Liver (tissue), 9 donors: ENCODE results near the gene ADCY10. TPM values are rescaled to one million over a fixed set of nuclear protein-coding genes. Genes with fewer than 3 reads are reported as not detected.
"Not testable (repeated sequence)": the region's sequence is repeated elsewhere in the genome, so short reads cannot be mapped to it uniquely, and the experiment has no call there.

Experiments used
- DNase-seq: peaks from one replicate; pipeline ENCODE4 v3.0.0-alpha.2; 2017; ENCODE audit warnings: low spot score
- H3K27ac ChIP-seq, 2 donors: one replicate each; pipeline ENCODE4 v1.7.0; 2013; ENCODE audit warnings: inconsistent platforms in 2 of 2, low read length in 2 of 2, control low read depth in 1 of 2, low read depth in 1 of 2, mild to moderate bottlenecking in 1 of 2
- H3K27me3 ChIP-seq, 4 donors: one replicate each; pipeline versions ENCODE4 v1.6.1 to v1.7.0; 2013; ENCODE audit warnings: low read length in 3 of 4, inconsistent platforms in 1 of 4, mild to moderate bottlenecking in 1 of 4, moderate library complexity in 1 of 4; ENCODE audit not compliant: control insufficient read depth in 4 of 4, insufficient read depth in 4 of 4
- H3K36me3 ChIP-seq, 4 donors: one replicate each; pipeline versions ENCODE4 v1.6.1 to v1.7.0; 2013; ENCODE audit warnings: low read length in 3 of 4, mild to moderate bottlenecking in 3 of 4, low read depth in 1 of 4, moderate library complexity in 1 of 4; ENCODE audit not compliant: control insufficient read depth in 4 of 4, insufficient read depth in 3 of 4
- H3K4me1 ChIP-seq, 4 donors: one replicate each; pipeline versions ENCODE4 v1.6.1 to v1.7.0; 2013; ENCODE audit warnings: low read length in 3 of 4, mild to moderate bottlenecking in 3 of 4, moderate library complexity in 1 of 4; ENCODE audit not compliant: control insufficient read depth in 4 of 4, insufficient read depth in 4 of 4
- H3K4me3 ChIP-seq, 3 donors: one replicate each; pipeline versions ENCODE4 v1.6.1 to v1.7.0; 2013; ENCODE audit warnings: low read length in 3 of 3, control low read depth in 1 of 3, low read depth in 1 of 3, mild to moderate bottlenecking in 1 of 3
- H3K9ac ChIP-seq, 2 donors: one replicate each; pipeline ENCODE4 v1.7.0; 2013; ENCODE audit warnings: low read length in 2 of 2, mild to moderate bottlenecking in 2 of 2, moderate library complexity in 2 of 2, control low read depth in 1 of 2, low read depth in 1 of 2
- H3K9me3 ChIP-seq, 4 donors: one replicate each; pipeline versions ENCODE4 v1.6.1 to v1.7.0; 2013; ENCODE audit warnings: low read length in 3 of 4; ENCODE audit not compliant: control insufficient read depth in 4 of 4
- ATF3 ChIP-seq: IDR thresholded peaks from 2 replicates; pipeline ENCODE4 v1.6.1; 2016; ENCODE audit warnings: antibody characterized with exemption
- EGR1 ChIP-seq, 2 donors: IDR thresholded peaks; 2 replicates each; pipeline ENCODE4 v1.6.1; 2016 to 2018; ENCODE audit warnings: antibody characterized with exemption in 2 of 2, low read depth in 2 of 2
- FOXA2 ChIP-seq: IDR thresholded peaks from 2 replicates; pipeline ENCODE4 v1.6.1; 2016; ENCODE audit warnings: antibody characterized with exemption
- GABPA ChIP-seq, 2 donors: IDR thresholded peaks in 1 of 2; conservative IDR thresholded peaks in 1 of 2; 2 replicates each; pipeline ENCODE4 v1.6.1; 2016; ENCODE audit warnings: antibody characterized with exemption in 2 of 2, mild to moderate bottlenecking in 1 of 2, moderate library complexity in 1 of 2
- HNF4A ChIP-seq, 2 donors: conservative IDR thresholded peaks; 2 replicates each; pipeline ENCODE4 v1.6.1; 2016; ENCODE audit warnings: antibody characterized with exemption in 2 of 2, mild to moderate bottlenecking in 2 of 2
- JUND ChIP-seq, 2 donors: IDR thresholded peaks; 2 replicates each; pipeline ENCODE4 v1.6.1; 2016; ENCODE audit warnings: antibody characterized with exemption in 2 of 2
- MAX ChIP-seq: IDR thresholded peaks from 2 replicates; pipeline ENCODE4 v1.6.1; 2016; ENCODE audit warnings: antibody characterized with exemption
- NR2F2 ChIP-seq: IDR thresholded peaks from 2 replicates; pipeline ENCODE4 v1.6.1; 2016; ENCODE audit warnings: antibody characterized with exemption
- RXRA ChIP-seq, 2 donors: IDR thresholded peaks; 2 replicates each; pipeline ENCODE4 v1.6.1; 2017 to 2018; ENCODE audit warnings: antibody characterized with exemption in 2 of 2, mild to moderate bottlenecking in 1 of 2
- SP1 ChIP-seq: IDR thresholded peaks from 2 replicates; pipeline ENCODE4 v1.6.1; 2018; ENCODE audit warnings: antibody characterized with exemption, mild to moderate bottlenecking
- YY1 ChIP-seq: IDR thresholded peaks from 2 replicates; pipeline ENCODE4 v1.6.1; 2016; ENCODE audit warnings: antibody characterized with exemption, mild to moderate bottlenecking
- ZBTB33 ChIP-seq: IDR thresholded peaks from 2 replicates; pipeline ENCODE4 v1.6.1; 2016; ENCODE audit warnings: antibody characterized with exemption
- WGBS: extraction: QIAGEN DNeasy Blood & Tissue Kit; methylation state at CpG from one replicate; pipeline ENCODE4 v1.1.7; 2013; 5-methylcytosine and 5-hydroxymethylcytosine counted together
- polyA plus RNA-seq, 2 donors: library from polyadenylated mRNA; stranded (reverse) in 1 of 2; unstranded in 1 of 2; fragments of 200-250 nt in 1 of 2; fragments of >200 nt in 1 of 2; fragmentation: Nextera tagmentation in 1 of 2; extraction: Ambion mirVana in 1 of 2; gene quantifications; one replicate each; pipeline versions ENCODE4 v1.2.1 to v1.2.3, GENCODE V29; 2013 to 2015
- total RNA-seq, 2 donors: library from RNA; depleted of rRNA; stranded (reverse); fragments of >200 nt; gene quantifications; one replicate each; pipeline ENCODE4 v1.2.3, GENCODE V29; 2014
- donor health status: healthy.
- donor health status: healthy.
- donor health status: healthy.
- donor health status: healthy.
- donor health status: healthy.

The ADCY10 gene
- total and polyA plus RNA-seq, 4 donors, result 0.89 to 4.7 (median 2.3) TPM

- H3K27me3 ChIP-seq, result no peaks in the 10 kb centered on the region
- no peak overlapping the region for H3K27ac ChIP-seq
- H3K9me3 ChIP-seq, result no peaks in the 10 kb centered on the region
- no peaks in the 10 kb centered on the region for H3K36me3 ChIP-seq
- TF ChIP-seq EGR1 (IDR thresholded peaks at IDR 0.05; ENCODE audit: low read depth in 2 of 2) (no peak), RXRA (IDR thresholded peaks at IDR 0.05) (no peak), SP1 (no peak), MAX (no peak), HNF4A (conservative IDR thresholded peaks at IDR 0.05) (no peak), ATF3 (no peak), YY1 (no peak), GABPA (IDR thresholded peaks at IDR 0.05 in 1 of 2, conservative IDR thresholded peaks at IDR 0.05 in 1 of 2) (no peak), FOXA2 (no peak), ZBTB33 (no peak), JUND (IDR thresholded peaks at IDR 0.05) (no peak), NR2F2 (no peak)
- no peak overlapping the region for H3K9ac ChIP-seq
- no peak for DNase-seq
- H3K4me3 ChIP-seq, result no peak overlapping the region
- no peaks in the 10 kb centered on the region for H3K4me1 ChIP-seq
Measured at GRCh38 chr1:167833904-167834303, 80.0 kb downstream of the ADCY10 start.

GRCh38 chr1:167832693-167833092, 81.2 kb downstream of the ADCY10 start:
- 97% methylated on average over 5 of the region's 5 CpGs for WGBS

GRCh38 chr1:167830668-167831067, 83.3 kb downstream of the ADCY10 start:
- not testable (repeated sequence) for H3K27me3 ChIP-seq, DNase-seq, H3K9me3 ChIP-seq, H3K9ac ChIP-seq, H3K4me3 ChIP-seq, H3K27ac ChIP-seq, H3K4me1 ChIP-seq, H3K36me3 ChIP-seq
- WGBS, result 88% methylated on average over 5 of the region's 5 CpGs

More at GRCh38 chr1:167832693-167833092, 81.2 kb downstream of the ADCY10 start:
- Histone ChIP-seq H3K4me1 (no peaks in the 10 kb centered on the region), H3K4me3 (no peak overlapping the region), H3K9ac (no peak overlapping the region), H3K27ac (no peak overlapping the region), H3K27me3 (no peaks in the 10 kb centered on the region), H3K9me3 (no peaks in the 10 kb centered on the region), H3K36me3 (no peaks in the 10 kb centered on the region)
- no peak for DNase-seq
- TF ChIP-seq ZBTB33, result no peak
